ENCODE data around the gene SEMA3G. TPM values are rescaled to one million over a fixed set of nuclear protein-coding genes. Genes with fewer than 3 reads are reported as not detected.

The SEMA3G gene
- polyA plus RNA-seq, 1 experiment, result not detected

GRCh38 chr3:52490939-52491526, 46.1 kb upstream of the SEMA3G start:
- Histone ChIP-seq H3K36me3 (ENCODE audit: control insufficient read depth, insufficient read depth, low read length) (peaks cover 69% of the 10 kb centered on the region), H3K4me3 (ENCODE audit: low read depth, low read length) (no peak overlapping the region), H3K27me3 (ENCODE audit: control insufficient read depth, insufficient read depth, low read length) (no peaks in the 10 kb centered on the region)
- ChIA-PET POLR2A (no interaction called here), CTCF (interaction anchor here (0.6 kb wide), 1 partner anchor 8 kb away, joined by 3 read pairs; no protein-coding TSS in a partner anchor)
- DNase-seq (ENCODE audit: low read depth), result no peak
- TF ChIP-seq, protein P1, sequence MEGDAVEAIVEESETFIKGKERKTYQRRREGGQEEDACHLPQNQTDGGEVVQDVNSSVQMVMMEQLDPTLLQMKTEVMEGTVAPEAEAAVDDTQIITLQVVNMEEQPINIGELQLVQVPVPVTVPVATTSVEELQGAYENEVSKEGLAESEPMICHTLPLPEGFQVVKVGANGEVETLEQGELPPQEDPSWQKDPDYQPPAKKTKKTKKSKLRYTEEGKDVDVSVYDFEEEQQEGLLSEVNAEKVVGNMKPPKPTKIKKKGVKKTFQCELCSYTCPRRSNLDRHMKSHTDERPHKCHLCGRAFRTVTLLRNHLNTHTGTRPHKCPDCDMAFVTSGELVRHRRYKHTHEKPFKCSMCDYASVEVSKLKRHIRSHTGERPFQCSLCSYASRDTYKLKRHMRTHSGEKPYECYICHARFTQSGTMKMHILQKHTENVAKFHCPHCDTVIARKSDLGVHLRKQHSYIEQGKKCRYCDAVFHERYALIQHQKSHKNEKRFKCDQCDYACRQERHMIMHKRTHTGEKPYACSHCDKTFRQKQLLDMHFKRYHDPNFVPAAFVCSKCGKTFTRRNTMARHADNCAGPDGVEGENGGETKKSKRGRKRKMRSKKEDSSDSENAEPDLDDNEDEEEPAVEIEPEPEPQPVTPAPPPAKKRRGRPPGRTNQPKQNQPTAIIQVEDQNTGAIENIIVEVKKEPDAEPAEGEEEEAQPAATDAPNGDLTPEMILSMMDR (IDR thresholded peaks at IDR 0.05; ENCODE audit: insufficient read depth, low read depth, low read length), result no peak

- ChIA-PET POLR2A (no interaction called here), CTCF (no interaction called here)
Observed at GRCh38 chr3:52490035-52490938, 45.4 kb upstream of the SEMA3G start.

DNA sequence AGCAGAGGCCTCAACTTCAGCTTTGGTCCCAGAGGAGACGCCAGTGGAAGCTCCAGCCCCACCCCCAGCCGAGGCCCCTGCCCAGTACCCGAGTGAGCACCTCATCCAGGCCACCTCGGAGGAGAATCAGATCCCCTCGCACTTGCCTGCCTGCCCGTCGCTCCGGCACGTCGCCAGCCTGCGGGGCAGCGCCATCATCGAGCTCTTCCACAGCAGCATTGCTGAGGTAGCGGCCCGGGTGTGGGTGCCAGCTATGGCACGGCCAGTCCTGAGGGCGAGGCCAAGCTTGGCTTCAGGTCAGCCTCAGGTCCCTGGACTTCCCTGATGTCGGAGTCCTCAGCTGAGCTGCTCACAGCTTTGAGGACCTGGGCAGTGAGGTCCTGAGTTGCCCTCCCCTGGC, 44.5 kb upstream of the SEMA3G start:
- TF ChIP-seq, protein P1 (IDR thresholded peaks at IDR 0.05; ENCODE audit: insufficient read depth, low read depth, low read length), result no peak
- Histone ChIP-seq H3K36me3 (ENCODE audit: control insufficient read depth, insufficient read depth, low read length) (peaks cover 79% of the 10 kb centered on the region), H3K27me3 (ENCODE audit: control insufficient read depth, insufficient read depth, low read length) (no peaks in the 10 kb centered on the region), H3K4me3 (ENCODE audit: low read depth, low read length) (no peak overlapping the region)
- no peak for DNase-seq (ENCODE audit: low read depth)
- POLR2A ChIA-PET, result no interaction called here
- CTCF ChIA-PET, result interaction anchor here (1.9 kb wide), 1 partner anchor 18 kb away, joined by 6 read pairs; no protein-coding TSS in a partner anchor

More at GRCh38 chr3:52490035-52490938, 45.4 kb upstream of the SEMA3G start:
- TF ChIP-seq, protein P1 (IDR thresholded peaks at IDR 0.05; ENCODE audit: insufficient read depth, low read depth, low read length), result no peak
- H3K36me3 ChIP-seq (ENCODE audit: control insufficient read depth, insufficient read depth, low read length), result peaks cover 76% of the 10 kb centered on the region
- no peaks in the 10 kb centered on the region for H3K27me3 ChIP-seq (ENCODE audit: control insufficient read depth, insufficient read depth, low read length)
- no peak for DNase-seq (ENCODE audit: low read depth)
- H3K4me3 ChIP-seq (ENCODE audit: low read depth, low read length), result no peak overlapping the region

DNA sequence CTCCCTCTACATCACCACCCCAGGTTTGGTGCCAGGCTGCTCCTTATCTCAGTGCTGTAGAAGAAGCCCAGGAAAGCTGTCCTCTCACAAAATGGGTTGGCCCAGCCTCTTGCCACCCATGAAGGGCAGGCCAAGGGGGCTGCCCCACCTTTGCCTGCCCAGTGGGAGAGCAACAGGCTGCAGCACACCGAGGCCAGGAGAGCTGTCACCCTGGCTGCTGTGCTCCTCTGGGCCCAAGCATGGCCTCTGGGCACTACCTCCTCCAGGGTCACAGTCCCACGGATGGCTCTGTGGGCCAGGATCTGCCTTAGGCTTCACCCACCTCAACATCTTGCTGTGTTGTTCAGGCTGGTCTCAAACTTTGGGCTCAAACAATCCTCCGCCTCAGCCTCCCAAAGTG, 43.8 kb upstream of the SEMA3G start:
- TF ChIP-seq, protein P1 (IDR thresholded peaks at IDR 0.05; ENCODE audit: insufficient read depth, low read depth, low read length), result no peak
- POLR2A ChIA-PET, result no interaction called here
- CTCF ChIA-PET, result interaction anchor here (1.5 to 1.9 kb wide), 2 partner anchors 17 to 41 kb away, joined by 4 to 6 read pairs; no protein-coding TSS in a partner anchor
- no peak overlapping the region for H3K4me3 ChIP-seq (ENCODE audit: low read depth, low read length)
- H3K27me3 ChIP-seq (ENCODE audit: control insufficient read depth, insufficient read depth, low read length), result no peaks in the 10 kb centered on the region
- H3K36me3 ChIP-seq (ENCODE audit: control insufficient read depth, insufficient read depth, low read length), result peaks cover 78% of the 10 kb centered on the region
- DNase-seq (ENCODE audit: low read depth), result no peak

Measured in BJ (cell line).